Thymus (tissue), 11 donors: ENCODE data around the gene ADI1. TPM values are rescaled to one million over a fixed set of nuclear protein-coding genes. Genes with fewer than 3 reads are reported as not detected.
"Not testable (repeated sequence)": the region's sequence is repeated elsewhere in the genome, so short reads cannot be mapped to it uniquely, and the experiment has no call there.

Experiments used
- DNase-seq, 9 donors: peaks; one replicate each; pipeline ENCODE4 v3.0.0-alpha.2; 2013; ENCODE audit warnings: low spot score in 9 of 9, low read depth in 6 of 9, missing footprints in 1 of 9
- H3K27ac ChIP-seq, 2 donors: one replicate each; pipeline ENCODE4 v1.5.1; 2013; ENCODE audit warnings: control low read depth in 1 of 2, low read depth in 1 of 2, low read length in 1 of 2, mild to moderate bottlenecking in 1 of 2, moderate library complexity in 1 of 2
- H3K27me3 ChIP-seq, 2 donors: one replicate each; pipeline ENCODE4 v1.5.1; 2013; ENCODE audit warnings: low read length in 1 of 2; ENCODE audit not compliant: control insufficient read depth in 2 of 2, insufficient read depth in 1 of 2
- H3K36me3 ChIP-seq, 2 donors: one replicate each; pipeline ENCODE4 v1.5.1; 2013; ENCODE audit warnings: low read length in 1 of 2, mild to moderate bottlenecking in 1 of 2, moderate library complexity in 1 of 2; ENCODE audit not compliant: control insufficient read depth in 2 of 2, insufficient read depth in 2 of 2
- H3K4me1 ChIP-seq, 2 donors: one replicate each; pipeline ENCODE4 v1.5.1; 2013; ENCODE audit warnings: low read length in 2 of 2; ENCODE audit not compliant: control insufficient read depth in 2 of 2, insufficient read depth in 2 of 2
- H3K4me3 ChIP-seq, 2 donors: one replicate each; pipeline ENCODE4 v1.5.1; 2013; ENCODE audit warnings: low read length in 2 of 2, control low read depth in 1 of 2, mild to moderate bottlenecking in 1 of 2
- H3K9me3 ChIP-seq, 2 donors: one replicate each; pipeline ENCODE4 v1.5.1; 2013; ENCODE audit warnings: low read length in 1 of 2, mild to moderate bottlenecking in 1 of 2; ENCODE audit not compliant: control insufficient read depth in 2 of 2, insufficient read depth in 1 of 2
- WGBS: extraction: QIAGEN DNeasy Blood & Tissue Kit; methylation state at CpG from one replicate; pipeline ENCODE4 v1.1.7; 2013; 5-methylcytosine and 5-hydroxymethylcytosine counted together
- polyA plus RNA-seq: library from polyadenylated mRNA; stranded (reverse); fragments of 200-250 nt; gene quantifications from one replicate; pipeline ENCODE4 v1.2.3, GENCODE V29; 2013
- total RNA-seq: library from RNA; stranded (reverse); fragments of 120-200 nt; gene quantifications from one replicate; pipeline ENCODE4 v1.2.4, GENCODE V29; 2013
- donor health status: healthy.

Gene ADI1
- total and polyA plus RNA-seq, 2 donors: 28.1 to 50.0 TPM

DNA sequence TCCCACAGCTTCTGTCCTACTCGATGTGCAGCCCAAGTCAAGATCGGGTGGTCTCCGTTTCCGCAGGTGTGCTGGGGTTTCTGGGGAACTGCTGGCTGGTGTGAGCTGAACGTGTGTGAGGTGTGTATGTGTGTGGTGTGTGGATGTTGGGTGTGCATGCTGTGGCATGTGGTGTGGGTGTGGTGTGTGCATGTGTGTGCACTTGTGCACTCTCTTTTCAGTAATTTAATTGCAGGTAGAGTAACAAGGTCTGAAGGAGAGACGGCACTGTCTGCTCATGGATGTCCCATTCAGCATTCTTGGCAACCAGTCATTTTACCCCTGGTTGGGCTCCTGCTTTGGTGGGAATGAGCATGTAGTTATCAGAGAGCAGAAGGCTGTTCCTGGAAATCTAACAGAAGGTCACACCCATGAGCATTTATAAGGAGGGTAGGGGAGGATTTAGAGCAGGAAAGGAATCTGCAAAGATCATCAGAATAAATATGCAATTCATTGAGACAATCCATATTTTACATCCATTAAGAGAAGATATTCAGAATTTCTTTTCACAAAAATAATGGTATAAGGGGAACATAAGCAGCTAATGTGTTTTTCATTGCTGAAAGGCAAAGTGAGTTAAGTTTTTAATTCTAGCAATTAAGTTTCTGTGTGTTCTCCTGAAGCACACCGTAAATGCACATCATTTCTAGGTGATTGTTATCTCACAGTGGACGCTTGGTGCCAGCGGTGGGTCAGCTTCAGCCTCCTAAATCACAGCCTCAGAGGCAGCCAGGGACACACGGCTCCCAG is 60.7 kb downstream of the ADI1 start:
- 94% methylated on average over 10 of the region's 10 CpGs for WGBS
- Histone ChIP-seq H3K27ac (no peak overlapping the region), H3K9me3 (no peaks in the 10 kb centered on the region), H3K4me1 (peaks cover 14 to 30% of the 10 kb centered on the region in 2 donors), H3K4me3 (no peak overlapping the region), H3K27me3 (no peaks in the 10 kb centered on the region), H3K36me3 (peaks cover 16 to 34% of the 10 kb centered on the region in 2 donors)
- no peak for DNase-seq

GRCh38 chr2:3457524-3458395 is 61.6 kb downstream of the ADI1 start:
- Histone ChIP-seq H3K27ac (no peak overlapping the region), H3K4me1 (peaks cover 14 to 26% of the 10 kb centered on the region in 2 donors), H3K36me3 (peaks cover 14 to 37% of the 10 kb centered on the region in 2 donors), H3K27me3 (no peaks in the 10 kb centered on the region), H3K4me3 (no peak overlapping the region), H3K9me3 (no peaks in the 10 kb centered on the region)
- 97% methylated on average over 30 of the region's 30 CpGs for WGBS
- no peak for DNase-seq

DNA sequence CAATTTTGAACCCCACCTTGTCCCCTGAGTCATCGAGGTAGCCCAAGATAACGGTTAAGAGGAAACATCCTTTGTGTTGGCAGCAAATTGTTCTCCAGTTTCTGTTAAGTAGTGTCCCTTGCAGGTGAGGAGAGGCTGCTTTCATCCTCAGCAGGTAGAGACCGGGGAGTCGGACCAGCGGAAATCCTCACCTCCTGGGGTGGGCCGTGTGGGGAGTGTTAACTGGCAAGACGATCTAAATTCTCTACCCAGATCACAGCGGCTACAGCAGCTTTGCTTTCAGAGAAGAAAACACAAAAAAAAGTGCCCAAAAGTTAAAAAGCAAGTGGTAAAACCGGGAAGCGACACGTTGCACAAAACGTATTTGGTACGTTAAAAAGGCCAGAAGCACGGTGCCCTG is 63.2 kb downstream of the ADI1 start:
- Histone ChIP-seq H3K9me3 (no peaks in the 10 kb centered on the region), H3K27ac (no peak overlapping the region), H3K4me1 (peaks cover 4 to 14% of the 10 kb centered on the region in 2 donors), H3K4me3 (no peak overlapping the region), H3K27me3 (no peaks in the 10 kb centered on the region), H3K36me3 (peaks cover 14 to 46% of the 10 kb centered on the region in 2 donors)
- 95% methylated on average over 14 of the region's 14 CpGs for WGBS
- DNase-seq: no peak

- Histone ChIP-seq H3K9me3 (no peaks in the 10 kb centered on the region), H3K4me1 (peaks cover 0 to 6% of the 10 kb centered on the region in 2 donors), H3K36me3 (peaks cover 15 to 54% of the 10 kb centered on the region in 2 donors), H3K4me3 (no peak overlapping the region), H3K27ac (no peak overlapping the region), H3K27me3 (no peaks in the 10 kb centered on the region)
- DNase-seq: no peak
- over 99% methylated on average over 22 of the region's 22 CpGs for WGBS
These were observed 64.5 kb downstream of the ADI1 start for GRCh38 chr2:3454802-3455201.

- DNase-seq, H3K4me3 ChIP-seq, H3K27me3 ChIP-seq, H3K9me3 ChIP-seq, H3K4me1 ChIP-seq, H3K27ac ChIP-seq: not testable (repeated sequence)
- peaks cover 19 to 56% of the 10 kb centered on the region in 2 donors for H3K36me3 ChIP-seq
- WGBS: 97% methylated on average over 6 of the region's 6 CpGs
These were observed 65.3 kb downstream of the ADI1 start for GRCh38 chr2:3454005-3454404.

GRCh38 chr2:3453190-3453999 is 65.9 kb downstream of the ADI1 start:
- Histone ChIP-seq H3K27ac (no peak overlapping the region), H3K36me3 (peaks cover 17 to 55% of the 10 kb centered on the region in 2 donors), H3K4me1 (peaks cover 0 to 4% of the 10 kb centered on the region in 2 donors), H3K4me3 (no peak overlapping the region), H3K27me3 (no peaks in the 10 kb centered on the region), H3K9me3 (no peaks in the 10 kb centered on the region)
- DNase-seq: no peak
- 92% methylated on average over 20 of the region's 20 CpGs for WGBS

DNA sequence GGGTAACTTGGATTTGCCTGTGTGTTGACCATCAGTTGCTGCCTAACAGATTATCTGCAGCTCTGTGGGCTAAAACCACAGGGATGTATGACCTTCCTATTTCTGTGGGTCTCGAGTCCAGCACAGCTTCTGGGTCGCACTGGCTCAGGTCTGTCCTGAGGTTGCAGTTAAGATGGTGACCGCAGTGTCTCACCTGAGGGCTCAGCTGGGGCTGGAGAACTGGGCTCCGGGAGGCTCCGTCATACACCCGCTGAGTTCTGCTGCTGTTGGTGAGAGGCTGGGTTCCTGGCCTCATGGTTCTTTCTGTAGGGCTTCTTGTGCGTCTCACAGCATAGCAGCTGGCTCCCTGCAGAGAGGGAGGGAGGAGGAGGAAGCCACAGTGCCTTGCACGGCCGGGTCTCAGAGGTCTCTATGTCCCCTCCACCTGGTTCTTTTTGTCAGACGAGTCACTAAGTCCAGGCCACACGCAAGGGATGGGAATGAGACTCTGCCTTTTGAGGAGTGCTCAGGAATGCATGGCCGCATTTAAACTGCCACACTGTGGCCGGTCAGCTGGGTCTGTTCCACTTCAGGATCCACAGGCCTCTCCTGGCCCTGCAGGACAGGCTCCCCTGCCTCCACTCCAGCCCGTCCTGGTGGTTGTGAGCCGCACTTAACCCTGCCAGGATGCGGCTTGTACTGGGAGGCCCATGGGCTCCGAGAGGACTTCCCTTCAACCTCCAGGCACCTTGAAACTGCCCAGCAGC is 67.2 kb downstream of the ADI1 start:
- no peak overlapping the region for H3K4me3 ChIP-seq
- H3K36me3 ChIP-seq: peaks cover 29 to 54% of the 10 kb centered on the region in 2 donors
- 98% methylated on average over 17 of the region's 17 CpGs for WGBS
- no peaks in the 10 kb centered on the region for H3K9me3 ChIP-seq
- H3K27me3 ChIP-seq: no peaks in the 10 kb centered on the region
- peaks cover 0 to 4% of the 10 kb centered on the region in 2 donors for H3K4me1 ChIP-seq
- H3K27ac ChIP-seq: no peak overlapping the region
- DNase-seq: no peak

DNA sequence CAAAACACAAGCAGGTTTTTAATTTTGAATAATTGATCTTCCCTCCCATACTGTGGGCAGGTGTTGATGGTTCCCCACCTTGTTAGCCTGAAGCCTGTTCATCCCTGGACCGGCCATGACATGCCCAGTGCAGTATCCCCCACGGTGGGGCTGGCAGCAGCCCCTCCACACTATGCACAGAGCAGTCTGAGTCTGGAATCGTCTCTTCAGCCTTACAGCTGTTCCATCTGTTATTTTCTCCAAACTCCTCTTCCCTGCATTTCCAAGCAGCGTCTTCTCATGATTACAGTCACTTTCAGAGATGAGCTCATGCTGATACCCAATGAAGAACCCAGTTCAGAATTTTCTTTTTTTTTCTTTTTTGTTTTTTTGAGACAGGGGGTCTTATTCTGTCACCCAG is 68.2 kb downstream of the ADI1 start:
- DNase-seq: no peak
- H3K27ac ChIP-seq: no peak overlapping the region
- WGBS: 94% methylated on average over 4 of the region's 4 CpGs
- H3K4me1 ChIP-seq: peaks cover 0 to 4% of the 10 kb centered on the region in 2 donors
- H3K36me3 ChIP-seq: peaks cover 28 to 59% of the 10 kb centered on the region in 2 donors
- no peaks in the 10 kb centered on the region for H3K27me3 ChIP-seq
- no peak overlapping the region for H3K4me3 ChIP-seq
- H3K9me3 ChIP-seq: no peaks in the 10 kb centered on the region
